ENCODE measurements around the gene NME7.

GRCh38 chr1:169196581-169196980, 171.0 kb downstream of the NME7 start:
- no peak for TF ChIP-seq USF2 (CRISPR knock-in tag; IDR thresholded peaks at IDR 0.05)
- TF ChIP-seq CTCF (IDR thresholded peaks at IDR 0.05): no peak
- TF ChIP-seq NR2C2 (CRISPR knock-in tag; IDR thresholded peaks at IDR 0.05): no peak
- no peak for TF ChIP-seq NFYB (CRISPR knock-in tag; conservative IDR thresholded peaks at IDR 0.05; ENCODE audit: low read depth)
- no peak for TF ChIP-seq GABPB1 (CRISPR knock-in tag; IDR thresholded peaks at IDR 0.05)
- TF ChIP-seq SP1 (CRISPR knock-in tag; conservative IDR thresholded peaks at IDR 0.05): no peak
- no peak for TF ChIP-seq ZBTB43 (CRISPR knock-in tag; IDR thresholded peaks at IDR 0.05)
- TF ChIP-seq TEAD4 (CRISPR knock-in tag; IDR thresholded peaks at IDR 0.05): no peak
- no peak for TF ChIP-seq NR1H2 (CRISPR knock-in tag; IDR thresholded peaks at IDR 0.05)
- TF ChIP-seq PRDM15 (CRISPR knock-in tag; IDR thresholded peaks at IDR 0.05): no peak
- no peak for TF ChIP-seq ELF4 (CRISPR knock-in tag; IDR thresholded peaks at IDR 0.05; ENCODE audit: low read depth)

Measured in WTC11 (cell line).